HG02943 (cell line): ENCODE results near the gene ABHD2.

Experiments
- ATAC-seq: cut with Tn5 transposase; IDR thresholded peaks from one replicate; pipeline ENCODE4 v1.9.1; 2021; ENCODE audit warnings: mild to moderate bottlenecking, low read depth, moderate library complexity; ENCODE audit not compliant: unreplicated experiment

ABHD2 gene

DNA sequence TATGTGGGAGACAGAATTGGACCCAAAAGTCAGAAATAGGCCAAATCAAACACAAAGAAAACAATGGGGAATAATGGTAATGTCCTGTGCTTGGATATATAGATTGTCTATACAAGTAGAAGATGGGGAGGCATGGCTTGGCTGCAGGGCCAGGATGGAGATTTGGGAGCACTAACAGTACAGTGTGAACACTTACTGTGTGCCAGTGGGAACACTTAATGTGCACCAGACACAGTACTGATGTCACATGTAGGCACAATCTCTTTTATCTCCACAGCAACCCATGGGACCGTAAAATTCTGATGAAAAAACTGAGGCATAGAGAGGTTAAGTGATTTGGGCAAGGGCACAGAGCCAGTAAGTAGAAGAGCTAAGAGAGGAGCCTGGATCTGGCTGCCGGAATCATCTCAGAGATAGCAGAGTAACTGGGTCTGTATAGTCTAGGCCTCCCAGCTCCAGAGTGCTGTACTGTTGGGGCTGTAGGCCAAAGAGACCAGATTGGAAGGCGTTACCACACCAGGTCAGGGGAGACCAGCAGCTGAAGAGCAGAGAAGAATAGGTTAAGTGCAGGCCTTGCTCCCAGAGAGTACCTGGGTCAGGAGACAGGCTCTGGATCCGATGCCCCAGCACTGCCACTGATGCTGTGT lies 69.8 kb downstream of the ABHD2 start:
- no peak for ATAC-seq

DNA sequence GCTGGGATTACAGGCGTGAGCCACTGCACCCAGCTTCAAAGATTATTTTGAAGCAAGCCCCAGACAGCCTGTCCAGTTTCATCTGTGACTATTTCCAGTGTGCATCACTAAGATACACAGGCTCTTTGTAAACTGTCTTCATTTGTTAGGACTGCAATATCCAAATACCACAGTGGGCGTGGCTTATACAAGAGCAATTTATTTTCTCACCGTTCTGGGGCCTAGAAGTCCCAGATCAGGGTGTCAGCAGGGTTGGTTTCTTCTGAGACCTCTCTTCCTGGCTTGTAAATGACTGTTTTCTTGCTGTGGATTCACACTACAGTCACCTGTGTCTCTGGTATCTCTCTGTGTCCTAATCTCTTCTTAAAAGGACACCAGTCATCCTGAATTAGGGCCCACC lies 73.4 kb downstream of the ABHD2 start:
- ATAC-seq: no peak

DNA sequence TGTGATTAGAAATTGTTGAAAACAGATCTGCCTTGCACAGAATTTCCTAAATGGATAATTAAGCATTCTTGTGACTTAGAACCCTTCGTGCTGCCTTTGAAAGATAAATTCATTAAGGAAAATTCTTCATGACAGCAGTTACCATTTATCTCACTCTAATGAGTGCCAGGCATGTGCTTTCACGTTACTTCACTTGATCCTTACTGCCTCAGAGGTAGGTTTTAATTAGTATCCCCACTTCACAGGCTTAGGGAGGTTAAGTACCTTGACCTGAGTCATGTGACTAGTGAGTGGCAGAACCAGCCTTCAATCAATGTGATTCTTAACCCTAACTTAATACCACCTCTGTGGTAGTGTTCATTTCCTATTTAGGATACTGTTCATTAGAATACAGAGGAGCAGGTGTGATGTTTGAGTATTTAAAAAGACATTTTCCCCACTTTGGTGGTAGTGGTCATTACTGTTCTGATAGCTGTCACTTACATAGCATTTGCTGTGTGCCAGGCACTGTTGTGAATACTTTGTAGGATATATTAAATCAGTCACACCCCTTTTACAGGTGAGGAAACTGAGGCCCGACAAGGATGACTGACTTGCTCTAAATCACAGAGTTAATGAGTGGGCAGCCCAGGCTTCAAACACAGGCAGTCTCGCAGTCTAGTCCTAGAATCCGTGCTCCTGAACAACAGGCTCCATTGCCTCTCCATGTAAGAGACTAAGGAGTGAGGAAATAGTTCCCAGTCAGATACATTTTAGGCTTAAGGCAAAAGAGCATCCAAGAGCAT lies 75.2 kb downstream of the ABHD2 start:
- no peak for ATAC-seq

DNA sequence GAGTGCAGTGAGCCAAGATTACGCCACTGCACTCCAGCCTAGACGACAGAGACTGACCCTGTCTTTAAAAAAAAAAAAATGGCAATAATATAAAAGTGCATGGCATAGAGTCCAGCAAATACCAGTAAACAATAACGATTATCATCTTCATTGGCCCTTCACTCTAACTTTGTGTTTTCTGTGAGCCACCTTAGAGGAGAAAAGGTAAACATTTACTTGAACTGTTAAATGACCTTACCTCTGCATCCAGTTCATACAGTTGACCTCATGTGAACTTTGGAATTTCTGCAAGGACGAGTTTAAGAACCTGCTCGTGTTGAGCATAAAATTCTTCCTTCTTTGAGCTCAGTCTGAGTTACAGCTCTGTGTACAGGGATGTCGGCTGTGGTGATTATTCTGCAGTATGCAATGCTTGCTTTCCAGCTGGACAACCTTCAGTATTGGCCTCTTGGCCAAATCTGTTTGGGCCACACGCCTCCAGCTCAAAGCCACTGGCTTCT lies 76.5 kb downstream of the ABHD2 start:
- ATAC-seq: no peak

DNA sequence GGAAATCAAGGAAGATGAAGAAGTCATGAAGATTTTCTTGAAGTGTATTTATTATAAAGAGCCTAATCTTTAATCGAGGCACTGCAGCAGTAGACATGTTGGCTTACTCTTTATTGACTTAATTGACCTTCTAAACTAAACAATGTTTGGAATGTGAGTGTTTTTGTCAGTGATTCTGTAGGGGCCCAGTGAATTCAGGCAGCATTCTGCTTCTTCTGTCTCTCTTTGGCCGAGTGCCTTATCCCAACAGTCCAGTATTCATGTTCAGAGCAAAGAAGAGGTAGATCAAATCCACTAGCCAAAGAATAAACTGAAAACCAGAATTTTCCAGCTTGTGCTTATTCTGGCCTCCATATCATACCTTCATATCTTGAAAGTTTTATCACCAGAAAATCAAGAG lies 77.4 kb downstream of the ABHD2 start:
- no peak for ATAC-seq

DNA sequence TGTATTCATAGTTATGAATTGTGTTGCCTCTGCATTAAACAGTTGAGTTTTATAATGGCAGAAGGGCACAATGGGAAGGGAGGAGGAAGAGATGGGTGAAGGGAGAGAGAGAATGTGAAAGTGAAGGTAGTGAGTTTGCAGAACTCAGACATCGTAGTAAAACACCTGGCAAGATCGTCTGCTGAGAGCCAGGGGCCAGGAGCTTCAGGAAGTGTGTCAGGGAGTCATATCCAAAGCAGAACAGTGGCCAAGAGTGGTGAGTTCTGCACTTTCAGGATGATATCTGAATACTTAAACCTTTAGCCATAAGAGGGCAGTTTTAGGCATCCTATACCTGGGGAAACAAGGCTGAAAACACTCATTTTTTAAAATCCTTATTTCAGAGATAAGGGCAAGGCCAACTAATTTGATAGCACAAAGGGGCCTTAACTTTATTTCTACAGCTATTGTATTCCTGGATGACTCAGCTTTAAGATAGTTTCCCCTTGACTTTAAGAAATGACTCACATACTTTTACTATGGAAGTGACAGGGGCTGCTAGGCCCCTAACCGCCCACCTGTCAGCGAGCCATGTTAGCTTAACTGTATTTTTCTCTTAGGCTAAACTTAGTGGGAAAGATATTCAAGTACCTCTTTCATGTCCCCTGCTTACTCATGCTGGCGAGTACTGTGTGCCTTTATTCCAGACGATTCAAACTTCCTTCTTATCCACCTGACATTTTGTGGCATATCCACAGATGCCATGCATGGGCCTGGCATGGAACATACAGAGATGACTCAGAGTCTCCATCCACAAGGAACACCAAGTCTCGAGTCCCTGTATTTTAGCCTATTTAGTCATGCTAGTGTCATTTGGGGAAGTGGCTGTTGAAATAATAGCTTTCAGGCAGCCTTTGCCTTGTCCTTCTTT lies 79.3 kb downstream of the ABHD2 start:
- no peak for ATAC-seq

DNA sequence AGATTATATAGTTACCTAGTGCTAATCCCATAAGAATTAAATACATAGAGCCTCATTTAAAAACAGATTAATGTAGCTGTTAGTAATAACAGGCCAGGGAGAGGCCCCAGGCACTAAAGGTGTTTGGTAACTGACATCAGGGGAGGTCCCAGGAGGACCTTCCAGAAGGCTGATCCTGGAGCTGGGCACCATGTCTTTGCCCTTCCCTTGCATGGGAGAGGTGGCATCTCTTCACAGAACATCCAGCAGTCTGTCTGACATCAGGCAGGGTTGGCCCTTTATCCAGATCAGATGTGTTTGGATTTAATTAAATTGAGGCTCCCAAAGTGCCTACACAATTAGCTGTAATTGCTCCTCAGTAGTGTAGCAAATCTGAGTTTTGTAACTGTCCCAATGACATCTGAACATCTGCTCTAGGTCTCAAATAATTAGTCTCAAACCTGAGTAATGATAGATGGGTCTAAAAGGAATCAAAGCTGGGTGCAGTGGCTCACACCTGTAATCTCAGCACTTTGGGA lies 80.1 kb downstream of the ABHD2 start:
- no peak for ATAC-seq

DNA sequence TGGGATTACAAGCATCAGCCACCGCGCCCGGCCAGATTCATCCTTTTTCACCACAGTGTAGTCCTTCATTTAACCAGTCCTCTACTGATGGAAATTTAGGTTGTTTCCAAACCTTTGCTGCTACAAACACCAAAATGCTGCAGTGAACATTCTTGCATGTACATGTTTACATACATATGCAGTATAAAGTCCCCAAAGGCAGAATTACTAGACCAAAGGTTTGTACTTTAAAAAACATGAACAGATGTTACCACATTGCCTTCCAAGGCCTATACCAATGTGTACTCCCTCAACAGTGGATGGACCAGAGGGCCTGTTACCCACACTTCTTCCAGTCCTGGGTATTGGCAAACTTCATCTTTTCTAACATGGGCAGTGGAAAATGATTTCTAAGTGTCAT lies 82.1 kb downstream of the ABHD2 start:
- ATAC-seq: no peak

DNA sequence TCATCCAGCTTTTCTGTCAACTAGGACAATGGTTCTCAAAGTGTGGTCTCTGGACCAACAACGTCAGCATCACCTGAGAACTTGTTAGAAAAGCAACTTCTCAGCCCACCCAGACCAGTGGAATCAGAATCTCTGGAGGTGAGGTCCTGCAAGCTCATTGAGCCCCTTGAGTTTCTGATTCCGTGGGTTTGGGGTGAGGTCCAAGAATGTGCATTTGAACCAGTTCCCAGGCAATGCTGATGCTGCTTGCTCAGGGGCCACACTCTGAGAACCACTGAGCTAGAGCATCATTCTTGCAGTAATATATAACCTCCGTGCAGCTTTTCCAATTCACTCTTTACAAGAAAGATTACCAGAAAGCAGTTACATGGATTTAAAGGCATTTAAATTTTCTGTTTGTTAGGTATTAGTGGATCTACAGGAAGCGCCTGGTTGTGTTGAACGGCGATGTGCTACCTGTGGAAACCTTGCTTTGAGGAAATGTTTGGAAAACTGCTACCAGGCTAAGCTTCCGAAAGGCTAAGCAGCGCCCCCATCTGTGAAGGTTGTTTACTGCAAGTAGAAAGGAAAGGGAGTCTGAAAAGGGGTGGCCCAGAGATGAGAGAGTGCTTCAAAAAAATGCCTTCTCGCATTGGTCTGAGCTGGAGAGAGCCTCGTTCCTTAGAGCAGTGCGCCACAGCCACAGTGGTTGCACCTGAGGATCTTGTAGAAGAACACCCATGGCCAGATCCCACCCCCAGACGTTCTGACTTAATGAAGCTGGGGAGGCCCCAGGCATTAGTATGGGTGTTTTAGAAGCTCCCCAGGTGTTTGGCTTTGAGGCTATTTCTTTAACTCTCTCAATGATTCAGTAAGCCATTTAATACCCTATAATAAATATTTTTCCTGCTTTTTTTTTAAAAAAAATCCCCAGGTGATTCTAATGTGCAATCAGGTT lies 83.1 kb downstream of the ABHD2 start:
- no peak for ATAC-seq

DNA sequence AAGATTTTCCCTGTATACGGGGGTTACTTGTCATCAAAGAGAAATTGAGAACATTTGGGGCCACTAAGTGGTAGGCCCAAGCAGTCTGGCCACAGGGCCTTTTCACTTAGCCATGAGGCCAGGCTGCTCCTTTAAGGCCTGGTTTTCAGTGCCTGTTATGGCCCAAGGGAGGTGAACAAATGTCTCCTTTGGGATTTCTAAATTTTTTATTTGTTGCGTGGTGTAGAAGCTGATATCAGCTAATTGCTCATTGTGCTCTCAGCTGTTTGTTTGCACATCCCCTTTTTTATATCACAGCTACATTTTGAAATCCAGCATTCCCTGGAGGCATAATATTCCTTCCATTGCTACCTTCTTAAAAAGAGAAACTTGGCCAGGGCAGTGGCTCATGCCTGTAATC lies 84.7 kb downstream of the ABHD2 start:
- no peak for ATAC-seq

DNA sequence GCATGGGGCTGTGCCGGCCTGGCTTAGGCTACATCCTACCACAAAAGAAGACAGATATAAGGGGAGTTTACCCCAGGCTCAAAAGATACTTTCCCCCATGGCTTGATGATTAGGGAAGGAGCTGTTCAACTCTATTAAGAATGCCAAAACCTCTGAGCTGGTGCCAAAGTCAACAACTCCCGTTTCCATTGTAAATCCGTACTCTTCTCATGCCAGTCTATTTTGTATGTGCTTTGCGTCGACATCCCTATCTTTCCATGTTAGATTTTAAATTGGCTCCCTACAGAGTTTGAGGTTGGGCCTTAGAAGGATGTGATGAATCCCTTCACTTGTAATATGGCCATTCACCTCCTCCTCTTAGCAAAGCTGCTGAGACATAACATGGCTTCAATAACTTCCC lies 86.2 kb downstream of the ABHD2 start:
- ATAC-seq: no peak

DNA sequence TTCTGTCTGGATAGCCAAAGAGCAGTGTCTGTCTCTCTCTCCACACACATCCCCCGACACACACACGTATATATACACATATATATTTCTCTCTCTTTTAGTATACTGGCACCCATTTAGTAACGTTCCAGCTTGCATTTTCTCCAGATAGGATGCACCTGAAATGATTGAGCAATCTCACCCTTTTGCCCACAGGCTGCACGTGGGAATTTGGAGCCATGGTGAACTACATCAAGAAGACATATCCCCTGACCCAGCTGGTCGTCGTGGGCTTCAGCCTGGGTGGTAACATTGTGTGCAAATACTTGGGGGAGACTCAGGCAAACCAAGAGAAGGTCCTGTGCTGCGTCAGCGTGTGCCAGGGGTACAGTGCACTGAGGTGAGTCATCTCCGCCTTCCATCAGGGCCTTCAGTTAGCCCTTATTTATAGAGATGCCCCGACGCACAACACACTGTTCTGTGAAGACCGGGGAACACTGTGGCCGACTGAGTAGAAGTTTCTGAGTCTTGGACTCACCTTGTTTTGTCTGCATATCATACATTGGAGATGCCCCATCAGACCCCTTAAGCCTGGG lies 87.4 kb downstream of the ABHD2 start:
- no peak for ATAC-seq

DNA sequence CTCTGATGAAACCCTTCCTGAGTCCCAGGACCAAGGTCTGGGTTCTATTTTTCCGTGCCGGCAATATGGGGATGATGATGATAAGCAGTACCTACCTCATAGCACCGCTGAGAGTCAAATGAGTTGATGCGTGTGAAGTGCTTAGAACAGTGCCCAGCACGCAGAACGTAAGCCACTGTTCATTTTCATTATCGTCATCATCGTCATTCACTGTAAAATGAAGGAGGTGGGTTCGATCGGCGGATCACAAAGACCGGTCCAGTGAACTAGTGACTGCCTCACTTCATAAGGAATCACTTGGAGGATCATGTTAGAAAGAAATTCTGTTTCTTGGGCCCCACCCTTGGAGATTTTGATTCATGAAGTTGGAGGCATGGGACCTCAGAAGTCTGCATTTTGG lies 88.9 kb downstream of the ABHD2 start:
- ATAC-seq: no peak

DNA sequence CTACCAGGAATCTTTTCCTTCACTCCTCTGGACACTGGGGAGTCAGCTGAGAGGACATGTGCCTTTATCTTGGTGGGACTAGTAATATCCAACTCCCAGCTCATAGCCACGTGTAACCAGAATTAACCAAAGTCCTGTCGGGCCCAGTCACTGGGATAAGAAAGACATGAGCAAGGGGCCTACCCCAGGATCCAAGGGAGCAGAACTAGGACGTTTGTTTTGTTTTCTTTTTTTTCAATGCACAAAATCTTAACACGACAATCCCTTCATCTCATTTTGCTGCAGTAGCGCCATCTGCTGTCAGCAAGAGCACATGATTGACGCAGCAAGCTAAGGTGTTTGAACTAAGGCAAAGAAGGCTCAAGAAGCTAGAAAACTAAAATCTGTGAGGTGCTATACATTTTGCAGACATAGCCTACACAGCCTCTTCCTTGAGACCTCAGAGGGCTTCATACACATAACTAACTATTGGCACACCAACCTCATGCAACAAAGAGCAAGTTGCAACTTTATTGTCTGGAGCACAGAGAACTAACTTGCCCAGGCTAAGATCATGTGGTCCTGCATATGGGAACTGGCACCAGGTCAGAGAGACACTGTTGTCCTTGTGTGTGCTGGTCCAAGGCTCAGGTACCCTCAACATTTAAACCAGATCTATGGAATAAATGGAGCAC lies 89.5 kb downstream of the ABHD2 start:
- ATAC-seq: no peak

DNA sequence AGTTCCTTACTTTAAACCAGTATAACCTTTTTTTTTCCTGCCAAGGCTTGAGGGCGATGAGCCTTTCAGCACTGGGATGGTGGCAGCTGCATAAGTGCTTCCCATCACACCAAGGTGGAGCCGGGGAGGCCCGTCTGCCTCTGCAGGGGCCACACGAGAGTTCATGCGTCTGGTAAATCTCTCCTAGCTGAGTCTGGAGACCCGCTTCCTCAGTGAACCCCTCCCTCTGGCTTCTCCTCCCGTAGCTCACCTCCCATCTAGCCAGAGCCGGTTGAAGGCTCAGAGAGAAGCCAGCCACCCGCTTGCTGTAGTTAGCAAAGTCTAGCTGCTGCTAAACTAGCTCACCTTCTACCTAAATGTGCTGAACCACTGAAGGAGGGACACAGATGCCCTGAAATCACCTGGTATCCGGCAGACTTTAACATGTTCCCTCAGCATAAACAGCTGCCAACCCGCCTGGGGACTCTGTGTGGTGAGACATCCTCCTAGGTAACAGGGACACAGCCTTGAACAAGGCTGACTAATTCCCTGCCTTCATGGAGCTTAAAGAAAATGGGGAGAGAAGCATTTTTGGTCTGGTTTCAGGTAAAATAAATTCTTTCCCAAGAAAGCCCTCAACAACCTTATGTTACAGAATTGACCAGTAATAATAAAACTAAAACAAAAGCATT lies 90.2 kb downstream of the ABHD2 start:
- ATAC-seq: no peak

DNA sequence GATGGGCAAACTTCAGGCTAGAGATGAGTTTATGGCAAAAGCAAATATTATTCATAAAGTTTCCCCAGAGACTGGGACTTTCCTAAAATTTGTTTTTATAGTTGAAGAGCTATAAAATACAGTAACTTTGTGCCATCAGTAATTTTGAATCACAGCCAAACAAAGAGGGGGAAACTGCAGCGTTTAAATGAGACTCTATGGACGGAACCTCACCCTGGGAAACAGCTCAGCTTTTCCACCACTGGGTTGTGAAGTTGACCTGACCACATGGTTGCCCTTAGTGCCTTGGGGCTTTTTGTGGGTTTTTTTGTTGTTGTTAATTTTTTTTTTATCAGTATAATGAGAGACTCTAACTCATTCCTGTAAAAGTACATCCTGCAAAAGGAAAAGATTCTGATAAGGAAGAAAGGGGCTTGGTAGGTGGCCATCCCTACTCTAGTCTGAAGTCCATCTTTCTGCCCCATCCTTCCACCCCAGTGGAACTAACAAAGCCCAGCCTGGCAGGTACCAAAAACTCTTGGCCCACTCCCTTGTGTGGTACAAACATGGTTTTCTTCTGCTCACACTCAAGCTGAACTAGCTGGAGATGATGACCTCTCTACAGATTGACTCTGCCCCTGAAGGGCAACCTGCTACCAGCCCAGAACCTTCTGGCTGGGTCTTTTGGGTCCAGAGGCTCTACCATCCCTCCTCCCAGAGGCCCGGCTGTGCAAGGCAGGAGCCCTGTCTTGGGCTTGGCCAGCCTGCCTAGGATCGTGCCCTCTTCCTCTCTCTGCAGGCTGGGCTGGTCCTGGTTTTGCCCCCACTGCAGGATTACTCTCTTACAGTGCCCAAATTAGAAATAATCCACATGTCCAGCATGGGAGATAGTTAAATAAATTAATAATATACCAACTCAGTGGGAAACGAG lies 92.0 kb downstream of the ABHD2 start:
- no peak for ATAC-seq

DNA sequence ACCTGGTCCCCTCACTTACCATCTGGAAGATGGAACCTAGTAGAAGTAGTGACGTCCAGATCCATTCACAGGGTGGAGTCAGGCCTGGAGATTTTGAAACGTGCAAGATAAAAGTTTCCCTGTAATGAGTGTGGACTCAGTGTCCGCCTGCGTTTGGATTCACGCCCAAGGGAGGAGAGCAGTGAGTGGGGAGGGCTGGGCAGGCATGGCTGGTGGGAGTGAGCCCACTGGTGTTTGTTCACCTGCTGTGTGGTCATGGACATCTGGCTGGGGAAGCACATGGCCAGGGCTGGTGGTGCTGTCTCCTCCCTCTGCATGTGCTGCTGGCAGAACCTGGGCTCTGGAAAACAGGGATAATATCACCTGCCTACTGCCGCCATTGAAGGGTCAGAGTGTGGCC lies 96.1 kb downstream of the ABHD2 start:
- no peak for ATAC-seq
